A549 (cell line): ENCODE data around the gene AJAP1. TPM values are rescaled to one million over a fixed set of nuclear protein-coding genes. Genes with fewer than 3 reads are reported as not detected.

Source experiments
- ATAC-seq, 2 experiments: fragments of 200-7000 bp in 1 of 2; fragments of >200 bp in 1 of 2; cut with Nextera tagmentation in 1 of 2; cut with Tn5 transposase in 1 of 2; 3 replicates each; pipeline versions ENCODE4 v1.8.0 to v1.9.1; 2018 to 2020; ENCODE audit warnings: mild to moderate bottlenecking in 1 of 2, moderate library complexity in 1 of 2
- CTCF ChIA-PET: fragments of 300-600 bp; sonication (Branson Sonifier 250); formaldehyde crosslinking; extraction: SDS; loops from one replicate; lab custom pipeline; 2021; ENCODE audit warnings: antibody characterized with exemption, inconsistent platforms; lab: Yijun Ruan, JAX
- POLR2A ChIA-PET: fragments of 350-600 bp; formaldehyde crosslinking; extraction: SDS; loops from one replicate; lab custom pipeline; 2021; ENCODE audit warnings: antibody characterized with exemption, inconsistent platforms; lab: Yijun Ruan, JAX
- DNase-seq, 2 experiments: peaks; one replicate each; pipeline versions ENCODE4 v3.0.0 to v3.0.0-alpha.2; 2011 to 2016; ENCODE audit warnings: low read depth in 1 of 2, low spot score in 1 of 2
- FAIRE-seq: peaks from 2 replicates; lab custom pipeline; 2011; peaks lifted over from hg19 to GRCh38; lab: Jason Lieb, UNC
- H3K27ac ChIP-seq, 2 experiments: fragments of >200 bp; sonication (Bioruptor Twin); formaldehyde crosslinking; 3 replicates each; pipeline ENCODE4 v1.5.1; 2016 to 2017
- H3K4me1 ChIP-seq: fragments of >200 bp; sonication (Bioruptor Twin); formaldehyde crosslinking; 3 replicates; pipeline ENCODE4 v1.6.1; 2016
- H3K4me2 ChIP-seq: fragments of >200 bp; sonication (Bioruptor Twin); formaldehyde crosslinking; 3 replicates; pipeline ENCODE4 v1.6.1; 2016
- H3K4me3 ChIP-seq: fragments of >200 bp; sonication (Bioruptor Twin); formaldehyde crosslinking; 3 replicates; pipeline ENCODE4 v1.5.1; 2016
- H3K9me3 ChIP-seq: fragments of >200 bp; sonication (Bioruptor Twin); formaldehyde crosslinking; 3 replicates; pipeline ENCODE4 v1.6.1; 2016
- BHLHE40 ChIP-seq: IDR thresholded peaks from 2 replicates; pipeline ENCODE4 v1.6.1; 2012; ENCODE audit warnings: low read depth, low read length, inconsistent platforms
- CBX8 ChIP-seq: fragments of 200-600 bp; sonication (generic); IDR thresholded peaks from 2 replicates; pipeline ENCODE4 v1.6.1; 2016
- CHD4 ChIP-seq: fragments of 200-600 bp; sonication (generic); IDR thresholded peaks from 2 replicates; pipeline ENCODE4 v1.6.1; 2016; ENCODE audit warnings: antibody characterized with exemption, mild to moderate bottlenecking, borderline replicate concordance
- E2F6 ChIP-seq: IDR thresholded peaks from 2 replicates; pipeline ENCODE4 v1.6.1; 2012; ENCODE audit warnings: low read depth, borderline replicate concordance
- FOSB ChIP-seq: fragments of 250-450 bp; sonication (Bioruptor Pico); IDR thresholded peaks from 2 replicates; pipeline ENCODE4 v1.5.0; 2020; ENCODE audit warnings: mild to moderate bottlenecking, moderate library complexity
- FOSL2 ChIP-seq, 2 experiments: fragments of 450-650 bp in 1 of 2; fragments of >200 bp in 1 of 2; sonication (Bioruptor Twin) in 1 of 2; formaldehyde crosslinking; IDR thresholded peaks; 2 replicates each; pipeline versions ENCODE4 v1.5.0 to v1.6.1; 2016 to 2020; ENCODE audit warnings: mild to moderate bottlenecking in 1 of 2, moderate library complexity in 1 of 2
- GATA3 ChIP-seq: IDR thresholded peaks from 2 replicates; pipeline ENCODE4 v1.6.1; 2012; ENCODE audit warnings: borderline replicate concordance
- HDAC2 ChIP-seq: fragments of 200-600 bp; sonication (generic); IDR thresholded peaks from 2 replicates; pipeline ENCODE4 v1.6.1; 2016
- HEYL ChIP-seq: fragments of 250-450 bp; sonication (Bioruptor Pico); IDR thresholded peaks from 2 replicates; pipeline ENCODE4 v1.8.0; 2021; ENCODE audit warnings: mild to moderate bottlenecking, moderate library complexity
- HOXB13 ChIP-seq: fragments of 250-450 bp; sonication (Bioruptor Pico); IDR thresholded peaks from 2 replicates; pipeline ENCODE4 v1.5.0; 2020; ENCODE audit warnings: low read depth, mild to moderate bottlenecking, moderate library complexity
- MYC ChIP-seq: IDR thresholded peaks from 2 replicates; pipeline ENCODE4 v1.6.1; 2012; ENCODE audit warnings: mild to moderate bottlenecking, inconsistent platforms, low read length, improper control_type of control experiment, borderline replicate concordance
- NFE2L2 ChIP-seq: fragments of 150-350 bp; conservative IDR thresholded peaks from 2 replicates; pipeline ENCODE4 v1.6.1; 2014; ENCODE audit warnings: low read length
- NPAS2 ChIP-seq: fragments of 250-450 bp; sonication (Bioruptor Pico); IDR thresholded peaks from 2 replicates; pipeline ENCODE4 v1.8.0; 2022; ENCODE audit warnings: mild to moderate bottlenecking, moderate library complexity, borderline replicate concordance
- POLR2AphosphoS2 ChIP-seq: conservative IDR thresholded peaks from 2 replicates; pipeline ENCODE4 v1.6.1; 2012; ENCODE audit warnings: low read length, improper control_type of control experiment, inconsistent platforms
- RAD21 ChIP-seq, 2 experiments: fragments of >200 bp in 1 of 2; sonication (Bioruptor Twin) in 1 of 2; formaldehyde crosslinking in 1 of 2; IDR thresholded peaks in 1 of 2; conservative IDR thresholded peaks in 1 of 2; 2 replicates in 1 of 2; 3 replicates in 1 of 2; pipeline ENCODE4 v1.6.1; 2012 to 2018; ENCODE audit warnings: inconsistent platforms in 1 of 2
- RARB ChIP-seq: fragments of 250-450 bp; sonication (Bioruptor Pico); IDR thresholded peaks from 2 replicates; pipeline ENCODE4 v1.8.0; 2021; ENCODE audit warnings: mild to moderate bottlenecking, moderate library complexity
- SMC3 ChIP-seq: fragments of >200 bp; sonication (Bioruptor Twin); formaldehyde crosslinking; IDR thresholded peaks from 3 replicates; pipeline ENCODE4 v1.6.1; 2018; ENCODE audit warnings: inconsistent platforms
- SREBF2 ChIP-seq: fragments of 450-650 bp; IDR thresholded peaks from 2 replicates; pipeline ENCODE4 v1.6.1; 2014; ENCODE audit warnings: mild to moderate bottlenecking, moderate library complexity
- TP53 ChIP-seq: fragments of 250-450 bp; sonication (Bioruptor Pico); IDR thresholded peaks from 2 replicates; pipeline ENCODE4 v1.5.0; 2021; ENCODE audit warnings: mild to moderate bottlenecking, moderate library complexity
- ZC3H11A ChIP-seq: fragments of 450-650 bp; IDR thresholded peaks from 2 replicates; pipeline ENCODE4 v1.6.1; 2014; ENCODE audit warnings: antibody characterized with exemption, mild to moderate bottlenecking
- WGBS: methylation state at CpG from one replicate; pipeline ENCODE4 v1.1.6; 2017; ENCODE audit errors: missing lambda C conversion rate; 5-methylcytosine and 5-hydroxymethylcytosine counted together
- polyA plus RNA-seq, 4 experiments: library from polyadenylated mRNA; depleted of rRNA in 3 of 4; stranded (reverse); fragments of >200 nt; fragmentation: RNase III in 1 of 4; extraction: RNeasy Plus Mini Kit Qiagen cat#74134 plus additional on column Dnase treatment in 1 of 4; gene quantifications; 2 replicates in 3 of 4; 3 replicates in 1 of 4; pipeline ENCODE4 v1.2.3, GENCODE V29; 2011 to 2017
- TF ChIP-seq, protein P1 (sequence below): fragments of 150-350 bp; IDR thresholded peaks from 2 replicates; pipeline ENCODE4 v1.6.1; 2014; ENCODE audit warnings: low read depth, mild to moderate bottlenecking, low read length
- TF ChIP-seq, protein P2 (sequence below): fragments of >200 bp; sonication (Bioruptor Twin); formaldehyde crosslinking; IDR thresholded peaks from 2 replicates; pipeline ENCODE4 v1.6.1; 2016
- TF ChIP-seq, protein P3 (sequence below): IDR thresholded peaks from 2 replicates; pipeline ENCODE4 v1.6.1; 2012
- TF ChIP-seq, protein P4 (sequence below): fragments of 250-450 bp; sonication (Bioruptor Pico); IDR thresholded peaks from 2 replicates; pipeline ENCODE4 v1.5.0; 2020; ENCODE audit warnings: low read depth, mild to moderate bottlenecking, moderate library complexity

Gene AJAP1
- polyA plus RNA-seq, 2 of the 4 experiments (the other 2 are of a cell fraction): not detected

DNA sequence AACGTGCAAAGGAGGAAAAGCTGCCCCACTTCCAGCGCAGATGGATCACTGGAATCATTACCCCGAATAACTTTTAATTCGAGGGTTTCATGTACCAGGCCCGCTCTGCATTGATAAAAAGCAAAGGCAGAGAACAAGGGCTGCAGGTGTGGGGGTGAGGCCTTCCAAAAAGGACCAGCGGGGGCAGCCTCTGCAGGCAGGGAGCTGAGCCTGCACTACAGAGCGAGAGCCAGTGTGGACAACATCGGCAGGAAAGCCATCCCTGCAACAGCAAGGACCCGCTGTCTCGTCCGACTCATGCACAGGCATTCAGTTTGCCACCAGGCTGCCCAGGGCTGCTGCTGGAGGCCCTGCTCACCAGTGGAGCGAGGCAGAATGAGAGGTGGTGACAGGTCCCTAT lies 27.1 kb upstream of the AJAP1 start:
- H3K4me2 ChIP-seq: no peak overlapping the region
- no peaks in the 10 kb centered on the region for H3K9me3 ChIP-seq
- ATAC-seq (peak; percentile 37 to 49; a peak in 3 of 6 replicates), DNase-seq (peak in 1 of 2 experiments; percentile 9), FAIRE-seq (no peak)
- H3K4me3 ChIP-seq: no peak overlapping the region
- no peaks in the 10 kb centered on the region for H3K4me1 ChIP-seq
- CTCF ChIA-PET: no interaction called here
- no peak overlapping the region for H3K27ac ChIP-seq
- POLR2A ChIA-PET: no interaction called here
- TF ChIP-seq, protein P1, sequence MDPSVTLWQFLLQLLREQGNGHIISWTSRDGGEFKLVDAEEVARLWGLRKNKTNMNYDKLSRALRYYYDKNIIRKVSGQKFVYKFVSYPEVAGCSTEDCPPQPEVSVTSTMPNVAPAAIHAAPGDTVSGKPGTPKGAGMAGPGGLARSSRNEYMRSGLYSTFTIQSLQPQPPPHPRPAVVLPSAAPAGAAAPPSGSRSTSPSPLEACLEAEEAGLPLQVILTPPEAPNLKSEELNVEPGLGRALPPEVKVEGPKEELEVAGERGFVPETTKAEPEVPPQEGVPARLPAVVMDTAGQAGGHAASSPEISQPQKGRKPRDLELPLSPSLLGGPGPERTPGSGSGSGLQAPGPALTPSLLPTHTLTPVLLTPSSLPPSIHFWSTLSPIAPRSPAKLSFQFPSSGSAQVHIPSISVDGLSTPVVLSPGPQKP: no peak
- no peak for TF ChIP-seq BHLHE40
- TF ChIP-seq HEYL (CRISPR knock-in tag): no peak
- TF ChIP-seq POLR2AphosphoS2: no peak
- TF ChIP-seq CHD4: no peak
- no peak for TF ChIP-seq RARB (CRISPR knock-in tag)
- TF ChIP-seq MYC: no peak
- TF ChIP-seq GATA3: no peak
- no peak for TF ChIP-seq HDAC2
- TF ChIP-seq NFE2L2: no peak
- 60% methylated on average over 7 of the region's 12 CpGs for WGBS

DNA sequence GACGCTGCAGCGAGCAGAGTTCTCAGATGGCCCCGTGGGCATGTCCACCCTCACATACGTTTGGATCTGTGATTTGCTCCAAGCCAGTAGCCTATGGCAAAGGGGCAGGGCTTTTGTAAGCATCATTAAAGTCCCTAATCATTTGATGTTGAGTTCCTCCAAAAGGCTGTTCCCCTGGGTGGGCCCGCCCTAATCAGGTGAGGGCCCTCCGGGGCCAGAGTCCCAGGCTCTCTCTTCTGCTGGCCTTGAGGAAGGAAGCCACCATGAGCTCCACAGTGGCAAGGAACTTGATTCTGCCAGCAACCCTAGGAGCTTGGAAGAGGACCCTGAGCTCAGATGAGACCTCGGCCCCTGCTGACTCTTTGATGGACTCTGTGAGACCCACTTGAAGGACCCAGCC lies 25.4 kb upstream of the AJAP1 start:
- no peaks in the 10 kb centered on the region for H3K9me3 ChIP-seq
- no peak for FAIRE-seq
- 94% methylated on average over 2 of the region's 7 CpGs for WGBS
- POLR2A ChIA-PET: no interaction called here
- H3K4me3 ChIP-seq: no peak overlapping the region
- TF ChIP-seq TP53 (CRISPR knock-in tag) (no peak), CBX8 (no peak), ZC3H11A (no peak), NPAS2 (CRISPR knock-in tag) (no peak), HOXB13 (no peak), FOSL2 (IDR thresholded peaks at IDR 0.05) (no peak), FOSL2 (CRISPR knock-in tag; IDR thresholded peaks at IDR 0.05) (no peak), RAD21 (conservative IDR thresholded peaks at IDR 0.05 in 1 of 2, IDR thresholded peaks at IDR 0.05 in 1 of 2) (no peak), SMC3 (no peak)
- TF ChIP-seq, protein P2, sequence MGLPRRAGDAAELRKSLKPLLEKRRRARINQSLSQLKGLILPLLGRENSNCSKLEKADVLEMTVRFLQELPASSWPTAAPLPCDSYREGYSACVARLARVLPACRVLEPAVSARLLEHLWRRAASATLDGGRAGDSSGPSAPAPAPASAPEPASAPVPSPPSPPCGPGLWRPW: no peak
- TF ChIP-seq, protein P3, sequence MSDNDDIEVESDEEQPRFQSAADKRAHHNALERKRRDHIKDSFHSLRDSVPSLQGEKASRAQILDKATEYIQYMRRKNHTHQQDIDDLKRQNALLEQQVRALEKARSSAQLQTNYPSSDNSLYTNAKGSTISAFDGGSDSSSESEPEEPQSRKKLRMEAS: no peak
- CTCF ChIA-PET: no interaction called here
- H3K4me1 ChIP-seq: no peaks in the 10 kb centered on the region
- DNase-seq: no peak
- no peak for ATAC-seq
- no peak overlapping the region for H3K27ac ChIP-seq
- H3K4me2 ChIP-seq: no peak overlapping the region

- no peak for ATAC-seq
- CTCF ChIA-PET: interaction anchor here (0.9 kb wide), 1 partner anchor 25 kb away, joined by 3 read pairs; no protein-coding TSS in a partner anchor
These were observed 23.8 kb upstream of the AJAP1 start for GRCh38 chr1:4630561-4630960.

DNA sequence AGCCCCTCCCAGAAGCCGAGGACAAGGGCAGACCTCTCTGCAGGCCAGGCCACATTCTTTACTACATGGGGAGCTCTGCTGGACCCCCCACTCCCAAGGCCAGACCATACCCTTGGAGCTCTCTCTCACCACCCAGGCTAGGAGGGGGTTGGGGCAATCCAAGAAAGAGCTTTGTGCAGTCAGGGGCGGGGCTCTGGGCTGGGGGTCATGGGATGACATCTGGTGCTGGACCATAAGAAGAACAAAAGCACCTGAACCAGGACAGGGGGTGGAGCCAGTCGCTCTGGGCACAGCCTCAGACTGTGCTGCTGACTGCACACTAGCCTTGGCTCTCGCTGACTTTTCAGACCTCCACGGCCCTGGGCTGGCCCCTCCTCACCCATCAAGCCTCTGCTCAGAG lies 23.1 kb upstream of the AJAP1 start:
- no peaks in the 10 kb centered on the region for H3K4me1 ChIP-seq
- no peaks in the 10 kb centered on the region for H3K9me3 ChIP-seq
- WGBS: 11% methylated on average over 3 of the region's 5 CpGs
- H3K4me2 ChIP-seq: no peak overlapping the region
- FAIRE-seq (no peak), ATAC-seq (no peak), DNase-seq (no peak)
- no peak overlapping the region for H3K4me3 ChIP-seq
- H3K27ac ChIP-seq: no peak overlapping the region
- POLR2A ChIA-PET: no interaction called here
- TF ChIP-seq FOSB: no peak
- TF ChIP-seq E2F6: no peak
- no peak for TF ChIP-seq HOXB13
- TF ChIP-seq, protein P4, sequence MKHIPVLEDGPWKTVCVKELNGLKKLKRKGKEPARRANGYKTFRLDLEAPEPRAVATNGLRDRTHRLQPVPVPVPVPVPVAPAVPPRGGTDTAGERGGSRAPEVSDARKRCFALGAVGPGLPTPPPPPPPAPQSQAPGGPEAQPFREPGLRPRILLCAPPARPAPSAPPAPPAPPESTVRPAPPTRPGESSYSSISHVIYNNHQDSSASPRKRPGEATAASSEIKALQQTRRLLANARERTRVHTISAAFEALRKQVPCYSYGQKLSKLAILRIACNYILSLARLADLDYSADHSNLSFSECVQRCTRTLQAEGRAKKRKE (CRISPR knock-in tag): no peak
- TF ChIP-seq NPAS2 (CRISPR knock-in tag): no peak
- TF ChIP-seq SREBF2: no peak
- TF ChIP-seq, all 56 proteins: peak for 0
- CTCF ChIA-PET: no interaction called here

More at GRCh38 chr1:4630561-4630960, 23.8 kb upstream of the AJAP1 start:
- Histone ChIP-seq H3K4me3 (no peak overlapping the region), H3K27ac (no peak overlapping the region), H3K4me2 (no peak overlapping the region), H3K9me3 (no peaks in the 10 kb centered on the region), H3K4me1 (no peaks in the 10 kb centered on the region)
- WGBS: 70% methylated on average over 2 of the region's 7 CpGs
- TF ChIP-seq MYC: no peak
- TF ChIP-seq RAD21 (conservative IDR thresholded peaks at IDR 0.05 in 1 of 2, IDR thresholded peaks at IDR 0.05 in 1 of 2): no peak
- no peak for FAIRE-seq
- POLR2A ChIA-PET: no interaction called here
- DNase-seq: no peak
